Thymus (tissue), 11 donors: ENCODE data around the gene EIF1. TPM values are rescaled to one million over a fixed set of nuclear protein-coding genes. Genes with fewer than 3 reads are reported as not detected.
A peak's percentile ranks its signal among the peaks of the same experiment; 100 is the strongest.
"Not testable (repeated sequence)": the region's sequence is repeated elsewhere in the genome, so short reads cannot be mapped to it uniquely, and the experiment has no call there.

Source experiments
- DNase-seq, 9 donors: peaks; one replicate each; pipeline ENCODE4 v3.0.0-alpha.2; 2013; ENCODE audit warnings: low spot score in 9 of 9, low read depth in 6 of 9, missing footprints in 1 of 9
- H3K27ac ChIP-seq, 2 donors: one replicate each; pipeline ENCODE4 v1.5.1; 2013; ENCODE audit warnings: control low read depth in 1 of 2, low read depth in 1 of 2, low read length in 1 of 2, mild to moderate bottlenecking in 1 of 2, moderate library complexity in 1 of 2
- H3K27me3 ChIP-seq, 2 donors: one replicate each; pipeline ENCODE4 v1.5.1; 2013; ENCODE audit warnings: low read length in 1 of 2; ENCODE audit not compliant: control insufficient read depth in 2 of 2, insufficient read depth in 1 of 2
- H3K36me3 ChIP-seq, 2 donors: one replicate each; pipeline ENCODE4 v1.5.1; 2013; ENCODE audit warnings: low read length in 1 of 2, mild to moderate bottlenecking in 1 of 2, moderate library complexity in 1 of 2; ENCODE audit not compliant: control insufficient read depth in 2 of 2, insufficient read depth in 2 of 2
- H3K4me1 ChIP-seq, 2 donors: one replicate each; pipeline ENCODE4 v1.5.1; 2013; ENCODE audit warnings: low read length in 2 of 2; ENCODE audit not compliant: control insufficient read depth in 2 of 2, insufficient read depth in 2 of 2
- H3K4me3 ChIP-seq, 2 donors: one replicate each; pipeline ENCODE4 v1.5.1; 2013; ENCODE audit warnings: low read length in 2 of 2, control low read depth in 1 of 2, mild to moderate bottlenecking in 1 of 2
- H3K9me3 ChIP-seq, 2 donors: one replicate each; pipeline ENCODE4 v1.5.1; 2013; ENCODE audit warnings: low read length in 1 of 2, mild to moderate bottlenecking in 1 of 2; ENCODE audit not compliant: control insufficient read depth in 2 of 2, insufficient read depth in 1 of 2
- WGBS: extraction: QIAGEN DNeasy Blood & Tissue Kit; methylation state at CpG from one replicate; pipeline ENCODE4 v1.1.7; 2013; 5-methylcytosine and 5-hydroxymethylcytosine counted together
- polyA plus RNA-seq: library from polyadenylated mRNA; stranded (reverse); fragments of 200-250 nt; gene quantifications from one replicate; pipeline ENCODE4 v1.2.3, GENCODE V29; 2013
- total RNA-seq: library from RNA; stranded (reverse); fragments of 120-200 nt; gene quantifications from one replicate; pipeline ENCODE4 v1.2.4, GENCODE V29; 2013
- donor health status: healthy.

EIF1 gene
- total and polyA plus RNA-seq, 2 donors: 145 to 1,051 TPM

DNA sequence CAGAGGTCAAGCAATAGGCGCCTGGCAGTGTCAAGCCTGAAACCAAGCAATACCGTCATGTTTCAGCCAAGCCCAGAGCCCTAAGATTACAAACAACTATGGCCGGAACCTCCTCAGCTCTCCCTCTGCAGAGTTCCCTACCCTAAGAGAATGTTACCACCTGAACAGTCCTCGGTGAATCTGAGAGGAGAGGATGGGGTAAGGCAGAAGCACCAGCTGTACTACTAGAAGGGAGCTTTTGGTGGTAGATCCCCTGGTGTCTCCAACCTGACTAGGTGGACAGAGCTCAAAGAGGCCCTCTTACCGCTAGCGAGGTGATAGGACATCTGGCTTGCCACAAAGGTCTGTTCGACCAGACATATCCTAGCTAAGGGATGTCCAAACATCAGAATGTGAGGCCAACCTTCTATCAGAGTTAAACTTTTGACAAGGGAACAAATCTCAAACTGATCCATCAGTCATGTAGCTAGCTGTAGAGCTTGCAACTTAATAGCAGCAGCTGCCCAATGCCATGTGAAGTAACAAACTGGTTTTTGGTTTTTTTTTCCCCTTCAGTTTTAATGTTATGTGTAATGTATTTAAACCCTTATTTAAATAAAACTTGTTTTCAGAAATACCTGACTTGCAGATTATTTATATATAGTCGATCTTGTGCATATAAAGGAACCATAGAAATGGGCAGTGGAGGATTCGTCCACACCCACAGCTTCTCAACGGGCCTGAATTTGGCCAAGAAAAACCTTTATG is 2.5 kb downstream of the EIF1 start:
- H3K9me3 ChIP-seq: no peaks in the 10 kb centered on the region
- H3K36me3 ChIP-seq: peaks cover 55 to 57% of the 10 kb centered on the region in 2 donors
- DNase-seq: no peak
- WGBS: 97% methylated on average over 10 of the region's 10 CpGs
- H3K27me3 ChIP-seq: peaks cover 0 to 2% of the 10 kb centered on the region in 2 donors
- H3K4me1 ChIP-seq: peaks cover 0 to 25% of the 10 kb centered on the region in 2 donors
- H3K27ac ChIP-seq: no peak overlapping the region
- H3K4me3 ChIP-seq: no peak overlapping the region

DNA sequence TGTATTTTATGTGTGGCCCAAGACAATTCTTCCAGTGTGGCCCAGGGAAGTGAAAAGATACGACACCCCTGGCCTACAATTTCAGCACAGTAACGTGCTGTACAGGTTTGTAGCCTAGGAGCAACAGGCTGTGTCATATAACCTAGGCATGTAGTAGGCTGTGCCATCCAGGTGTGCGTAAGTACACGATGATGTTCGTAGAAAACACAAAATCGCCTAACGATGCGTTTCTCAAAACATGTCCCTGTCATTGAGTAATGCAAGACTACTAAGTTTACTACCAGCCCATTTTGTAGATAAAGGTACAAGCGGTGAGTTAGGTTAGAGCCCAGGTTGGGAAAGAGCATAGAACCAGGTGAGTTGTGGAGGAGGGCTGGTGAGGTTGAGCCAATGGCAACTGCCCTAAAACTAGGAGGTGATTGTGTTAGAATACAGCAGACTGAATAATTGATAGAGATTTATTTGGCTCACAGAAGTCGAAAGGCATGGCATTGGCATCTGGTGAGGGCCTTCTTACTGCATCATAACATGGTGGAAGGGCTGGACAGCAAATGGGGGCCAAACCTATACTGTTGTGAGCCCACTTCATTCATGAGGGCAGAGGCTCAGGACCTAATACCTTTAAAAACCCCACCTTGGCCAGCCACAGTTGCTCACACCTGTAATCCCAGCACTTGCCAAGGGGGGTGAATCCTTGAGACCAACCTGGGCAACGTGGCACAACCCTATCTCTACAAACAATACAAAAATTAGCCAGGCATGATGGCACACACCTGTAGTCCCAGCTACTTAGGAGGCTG is 4.2 kb downstream of the EIF1 start:
- H3K27ac ChIP-seq: no peak overlapping the region
- H3K4me3 ChIP-seq: no peak overlapping the region
- H3K4me1 ChIP-seq: peaks cover 0 to 33% of the 10 kb centered on the region in 2 donors

DNA sequence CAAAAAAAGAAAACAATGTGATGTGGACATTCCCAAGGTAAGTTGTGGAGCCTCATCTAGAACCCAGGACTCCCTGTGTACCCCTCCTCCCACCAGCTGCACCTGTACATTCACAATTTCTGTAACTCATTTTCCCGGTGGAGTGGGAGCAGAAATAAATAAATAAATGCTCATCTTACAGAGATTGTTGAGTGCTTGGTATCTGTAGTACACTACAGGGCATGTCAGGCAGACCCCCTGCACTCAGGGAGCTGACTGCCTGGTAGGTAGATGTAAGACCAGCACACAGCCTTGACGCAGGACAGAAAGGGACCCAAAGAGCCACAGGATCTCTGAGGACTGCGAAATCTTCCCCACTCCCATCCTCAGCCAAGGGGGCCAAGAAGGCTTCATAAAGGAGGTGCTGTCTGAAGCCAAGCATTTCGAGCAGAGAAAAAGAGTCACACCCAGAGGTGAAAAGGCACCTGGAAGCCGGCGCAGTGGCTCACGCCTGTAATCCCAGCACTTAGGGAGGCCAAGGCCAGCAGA is 6.5 kb downstream of the EIF1 start:
- WGBS: 96% methylated on average over 7 of the region's 7 CpGs
- peaks cover 46 to 48% of the 10 kb centered on the region in 2 donors for H3K36me3 ChIP-seq

More for the DNA sequence above, 4.2 kb downstream of the EIF1 start:
- Histone ChIP-seq H3K36me3 (peaks cover 55 to 57% of the 10 kb centered on the region in 2 donors), H3K9me3 (no peaks in the 10 kb centered on the region), H3K27me3 (peaks cover 0 to 2% of the 10 kb centered on the region in 2 donors)
- 98% methylated on average over 11 of the region's 11 CpGs for WGBS
- no peak for DNase-seq

DNA sequence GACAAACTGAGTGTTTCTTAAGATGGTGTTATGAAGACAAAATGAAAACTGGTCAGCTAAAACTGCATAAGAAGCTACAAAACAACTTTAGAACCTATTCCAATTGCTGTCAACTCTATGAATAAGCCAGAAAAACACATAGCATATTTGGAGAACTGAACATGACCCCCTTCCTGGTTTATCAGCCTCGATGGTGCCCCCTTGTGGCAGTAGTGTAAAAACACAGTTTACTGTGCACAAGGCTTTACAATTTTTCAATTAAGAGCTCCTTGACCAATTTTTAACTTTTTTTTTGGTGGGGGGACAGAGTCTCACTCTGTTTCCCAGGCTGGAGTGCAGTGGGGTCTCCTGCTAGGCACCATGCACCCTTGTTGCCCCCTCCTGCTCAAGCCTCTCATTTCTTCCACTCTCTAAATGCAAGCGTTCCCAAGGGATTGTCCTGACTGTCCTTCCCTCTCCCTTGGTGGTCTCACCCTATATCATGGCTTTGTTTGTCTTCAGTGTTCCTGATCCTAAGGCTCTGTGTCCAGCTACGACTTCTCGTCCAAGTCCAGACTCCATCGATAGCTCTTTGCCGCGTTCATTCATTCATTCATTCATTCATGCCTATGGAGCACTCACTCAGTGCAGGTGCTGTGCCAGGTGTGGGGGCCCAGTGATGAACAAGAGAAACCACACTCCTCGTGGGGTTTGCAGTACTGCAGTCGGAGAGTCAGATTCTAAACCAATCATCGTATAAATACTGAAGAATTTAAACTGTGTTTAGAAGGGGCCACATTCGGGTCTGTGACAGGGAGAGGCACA is 7.5 kb downstream of the EIF1 start:
- peaks cover 36 to 39% of the 10 kb centered on the region in 2 donors for H3K36me3 ChIP-seq
- no peak overlapping the region for H3K4me3 ChIP-seq
- peak overlapping the region in 1 of 2 donors; percentile 78 for H3K27ac ChIP-seq
- H3K27me3 ChIP-seq: no peaks in the 10 kb centered on the region
- H3K9me3 ChIP-seq: no peaks in the 10 kb centered on the region
- WGBS: 60% methylated on average over 11 of the region's 11 CpGs
- peaks cover 0 to 18% of the 10 kb centered on the region in 2 donors for H3K4me1 ChIP-seq
- peak in 6 of 9 donors; percentile 60 to 89 (median 72) for DNase-seq

More for the DNA sequence above, 6.5 kb downstream of the EIF1 start:
- no peaks in the 10 kb centered on the region for H3K9me3 ChIP-seq
- no peak overlapping the region for H3K4me3 ChIP-seq
- H3K4me1 ChIP-seq: peaks cover 0 to 24% of the 10 kb centered on the region in 2 donors
- H3K27ac ChIP-seq: no peak overlapping the region
- DNase-seq: no peak
- no peaks in the 10 kb centered on the region for H3K27me3 ChIP-seq

DNA sequence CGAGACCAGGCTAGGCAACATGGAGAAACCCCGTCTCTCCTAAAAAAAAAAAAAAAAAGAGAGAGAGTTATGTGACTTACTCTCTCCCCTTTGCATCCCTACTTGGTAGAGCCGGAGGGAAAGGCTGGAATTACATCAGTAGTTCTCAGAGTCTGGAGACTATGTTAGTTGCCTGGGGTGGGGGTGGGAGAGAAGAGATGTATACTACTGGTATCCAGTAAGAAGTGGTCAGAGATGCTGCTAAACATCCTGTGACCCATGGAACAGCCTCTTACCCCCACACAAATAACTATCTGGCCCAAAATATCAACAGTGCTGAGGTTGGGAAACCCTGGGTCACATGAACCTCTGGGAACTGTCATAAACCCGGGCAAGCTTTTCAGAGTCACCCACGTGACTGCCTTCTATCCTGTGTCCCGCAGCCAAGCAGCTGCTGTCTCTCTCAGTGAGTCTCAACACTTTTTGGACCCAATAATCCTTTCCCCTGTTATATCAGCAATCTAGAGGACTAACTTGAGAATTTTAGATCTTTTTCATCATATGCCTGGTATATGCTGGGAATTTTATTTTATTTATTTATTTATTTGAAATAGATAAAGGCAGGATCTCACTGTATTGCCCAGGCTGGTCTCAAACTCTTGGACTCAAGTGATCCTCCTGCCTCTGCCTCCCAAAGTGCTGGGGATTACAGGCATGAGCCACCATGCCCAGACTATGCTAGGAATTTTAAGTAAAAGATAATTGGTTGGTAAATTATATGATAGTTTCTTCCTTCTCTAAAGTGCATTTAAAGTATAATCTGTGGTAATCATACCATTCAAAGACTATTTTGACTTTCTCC is 8.7 kb downstream of the EIF1 start:
- Histone ChIP-seq H3K4me3 (no peak overlapping the region), H3K4me1 (peaks cover 0 to 17% of the 10 kb centered on the region in 2 donors), H3K27ac (peak overlapping the region in 1 of 2 donors; percentile 78), H3K27me3 (no peaks in the 10 kb centered on the region), H3K36me3 (peaks cover 25 to 27% of the 10 kb centered on the region in 2 donors), H3K9me3 (no peaks in the 10 kb centered on the region)
- DNase-seq: peak in 1 of 9 donors; percentile 49
- 66% methylated on average over 6 of the region's 6 CpGs for WGBS

DNA sequence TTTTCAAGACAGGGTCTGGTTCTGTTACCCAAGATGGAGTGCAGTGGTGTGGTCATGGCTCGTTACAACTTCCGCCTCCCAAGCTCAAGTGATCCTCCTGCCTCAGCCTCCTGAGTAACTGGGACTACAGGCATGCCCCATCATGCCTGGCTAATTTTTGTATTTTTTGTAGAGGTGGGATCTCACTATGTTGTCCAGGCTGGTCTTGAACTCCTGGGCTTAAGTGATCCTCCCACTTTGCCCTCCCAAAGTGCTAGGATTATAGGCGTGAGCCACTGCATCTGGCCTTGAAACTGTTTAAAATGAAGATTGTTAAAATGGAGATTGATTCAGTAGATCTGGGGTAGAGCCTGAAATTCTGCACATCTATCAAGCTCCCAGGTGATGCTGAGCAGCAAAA is 12.2 kb downstream of the EIF1 start:
- 96% methylated on average over 3 of the region's 3 CpGs for WGBS
- H3K4me3 ChIP-seq, H3K27me3 ChIP-seq, DNase-seq, H3K36me3 ChIP-seq, H3K9me3 ChIP-seq, H3K27ac ChIP-seq: not testable (repeated sequence)
- peaks cover 0 to 17% of the 10 kb centered on the region in 2 donors for H3K4me1 ChIP-seq

DNA sequence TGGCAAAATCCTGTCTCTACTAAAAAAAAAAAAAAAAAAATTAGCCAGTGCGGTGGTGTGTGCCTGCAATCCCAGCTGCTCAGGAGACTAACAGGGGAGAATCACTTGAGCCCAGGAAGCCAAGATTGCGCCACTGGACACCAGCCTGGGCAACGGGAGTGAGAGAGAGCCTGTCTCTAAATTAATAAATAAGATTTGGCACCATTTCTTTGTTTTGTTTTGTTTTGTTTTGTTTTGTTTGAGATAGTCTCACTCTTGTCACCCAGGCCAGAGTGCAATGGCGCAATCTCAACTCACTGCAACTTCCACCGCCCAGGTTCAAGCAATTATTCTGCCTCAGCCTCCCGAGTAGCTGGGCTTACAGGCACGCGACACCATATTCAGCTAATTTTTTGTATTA is 14.0 kb downstream of the EIF1 start:
- Histone ChIP-seq H3K27ac (no peak overlapping the region), H3K4me3 (no peak overlapping the region), H3K9me3 (no peaks in the 10 kb centered on the region), H3K4me1 (no peaks in the 10 kb centered on the region), H3K27me3 (no peaks in the 10 kb centered on the region), H3K36me3 (no peaks in the 10 kb centered on the region)
- 96% methylated on average over 8 of the region's 8 CpGs for WGBS
- DNase-seq: no peak
